NCI-H2029 (cell line): ENCODE results near the gene RSPO3.

Experiments
- DNase-seq: peaks from one replicate; lab custom pipeline; 2025; lab: John Stamatoyannopoulos, UW

RSPO3 gene

DNA sequence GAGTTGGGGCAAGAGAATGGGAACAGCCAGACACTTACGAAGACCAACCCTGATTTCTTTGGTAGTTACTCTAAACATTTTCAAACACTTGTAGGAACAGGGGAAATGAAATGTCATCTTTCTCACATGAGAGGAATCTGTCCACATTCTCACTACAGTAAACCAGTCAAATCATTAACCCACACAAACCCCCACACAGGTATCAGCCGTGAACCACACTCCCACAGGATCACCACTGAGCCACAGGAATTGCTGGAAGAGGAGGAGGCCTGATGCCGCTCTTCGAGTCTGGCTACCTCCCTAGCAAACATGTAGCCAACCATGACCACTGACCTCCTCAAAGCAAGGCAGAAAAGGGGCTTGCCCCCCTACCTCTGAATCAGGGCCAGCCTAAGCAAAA is 6.9 kb upstream of the RSPO3 start:
- no peak for DNase-seq

- no peak for DNase-seq
Observed at GRCh38 chr6:127114214-127114760, 4.2 kb upstream of the RSPO3 start.

- no peak for DNase-seq
Observed at GRCh38 chr6:127115084-127115655, 3.3 kb upstream of the RSPO3 start.

DNA sequence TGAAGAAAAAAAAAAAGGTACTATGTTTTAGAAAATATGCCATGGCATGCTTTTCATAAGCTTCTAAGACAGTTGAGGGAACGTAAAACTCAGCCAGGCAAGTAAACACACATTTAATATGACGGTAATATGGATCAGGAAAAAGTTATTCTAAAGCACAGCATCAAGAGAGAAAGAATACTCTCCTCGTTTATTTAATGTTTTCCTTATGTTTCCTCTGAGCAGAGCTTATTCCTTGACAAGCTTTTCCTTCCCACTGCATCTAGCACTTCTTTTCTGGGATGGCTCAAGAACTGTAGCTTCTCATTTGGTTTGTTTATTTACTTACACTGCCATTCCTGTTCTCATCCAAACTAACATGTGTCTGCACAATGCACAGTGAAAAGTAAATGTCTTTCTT is 2.7 kb upstream of the RSPO3 start:
- no peak for DNase-seq

- no peak for DNase-seq
Observed at GRCh38 chr6:127117979-127118297, 533 bp upstream of the RSPO3 start.

DNA sequence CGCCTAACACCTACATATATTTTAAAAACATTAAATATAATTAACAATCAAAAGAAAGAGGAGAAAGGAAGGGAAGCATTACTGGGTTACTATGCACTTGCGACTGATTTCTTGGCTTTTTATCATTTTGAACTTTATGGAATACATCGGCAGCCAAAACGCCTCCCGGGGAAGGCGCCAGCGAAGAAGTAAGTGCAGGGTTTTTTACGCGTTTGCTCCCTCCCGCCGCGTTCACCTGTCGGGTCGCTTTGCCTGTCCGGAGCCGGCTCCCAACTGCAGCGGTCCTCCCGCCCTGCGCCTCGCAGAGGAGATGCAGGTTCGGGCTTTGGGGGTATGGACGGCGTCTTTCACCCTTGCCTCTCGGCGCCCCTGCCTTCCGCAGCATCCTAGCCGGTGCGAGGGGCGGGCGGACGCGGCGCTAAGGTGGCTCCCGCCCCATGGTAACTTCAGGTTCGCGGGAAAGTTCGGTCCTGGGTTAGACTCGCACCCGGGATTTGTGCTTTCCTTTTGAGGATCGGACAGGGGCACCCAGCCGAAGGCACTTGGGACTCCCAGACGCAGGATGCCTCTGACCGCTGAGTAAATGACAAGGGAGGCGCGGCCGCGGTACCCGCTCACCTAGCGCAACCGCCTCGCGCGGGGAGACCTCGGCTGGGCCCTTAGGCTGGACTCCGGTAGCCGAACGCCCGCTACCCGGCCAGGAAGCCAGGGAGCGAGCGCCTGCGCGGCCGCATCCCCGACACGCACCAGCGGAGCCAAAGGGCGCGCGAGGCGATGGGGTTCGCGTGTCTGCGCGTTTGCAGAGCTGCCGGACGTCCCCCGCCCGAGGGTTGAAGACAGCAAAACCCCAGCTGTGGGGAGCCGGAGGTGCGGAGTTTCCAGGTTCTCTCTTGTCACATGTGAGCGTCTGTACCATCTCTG is 891 bp downstream of the RSPO3 start:
- DNase-seq, result no peak

DNA sequence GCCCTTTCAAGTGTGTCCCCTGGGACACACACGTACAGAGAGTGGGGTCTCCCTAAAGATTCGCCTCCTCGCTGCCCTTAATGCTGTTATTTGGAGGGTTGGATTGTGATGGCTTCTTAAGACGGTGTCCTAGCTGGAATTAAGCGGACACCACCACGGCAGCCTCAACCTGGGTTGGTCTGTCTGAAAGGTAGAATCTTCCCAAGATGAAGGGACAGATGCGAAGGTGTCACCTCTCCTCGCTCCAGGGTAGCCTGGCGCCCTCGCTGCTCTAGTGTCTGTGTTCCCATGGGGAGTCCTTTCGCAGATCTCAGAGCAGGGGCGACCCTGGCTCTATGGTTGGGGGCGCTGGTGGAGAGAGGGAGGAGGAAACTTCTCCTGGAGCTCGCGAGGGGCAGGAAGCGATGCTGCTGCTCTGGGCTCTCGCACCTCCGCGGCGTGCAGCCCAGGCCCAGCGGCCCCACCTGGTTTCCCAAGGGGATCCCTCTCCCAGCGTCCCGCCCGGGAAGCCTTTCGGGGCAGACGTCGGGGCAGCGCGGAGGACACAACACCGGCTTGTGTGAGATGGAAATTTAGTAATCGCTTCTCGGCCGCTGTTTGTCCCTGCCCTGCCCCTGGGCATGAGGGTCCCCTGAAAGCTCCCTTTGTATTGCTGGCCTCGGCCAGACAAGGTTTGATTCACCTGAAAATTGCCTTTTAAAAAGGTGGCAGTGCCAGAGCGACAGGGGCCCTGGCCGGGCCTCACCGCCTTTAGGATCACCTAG is 1.7 kb downstream of the RSPO3 start:
- no peak for DNase-seq

DNA sequence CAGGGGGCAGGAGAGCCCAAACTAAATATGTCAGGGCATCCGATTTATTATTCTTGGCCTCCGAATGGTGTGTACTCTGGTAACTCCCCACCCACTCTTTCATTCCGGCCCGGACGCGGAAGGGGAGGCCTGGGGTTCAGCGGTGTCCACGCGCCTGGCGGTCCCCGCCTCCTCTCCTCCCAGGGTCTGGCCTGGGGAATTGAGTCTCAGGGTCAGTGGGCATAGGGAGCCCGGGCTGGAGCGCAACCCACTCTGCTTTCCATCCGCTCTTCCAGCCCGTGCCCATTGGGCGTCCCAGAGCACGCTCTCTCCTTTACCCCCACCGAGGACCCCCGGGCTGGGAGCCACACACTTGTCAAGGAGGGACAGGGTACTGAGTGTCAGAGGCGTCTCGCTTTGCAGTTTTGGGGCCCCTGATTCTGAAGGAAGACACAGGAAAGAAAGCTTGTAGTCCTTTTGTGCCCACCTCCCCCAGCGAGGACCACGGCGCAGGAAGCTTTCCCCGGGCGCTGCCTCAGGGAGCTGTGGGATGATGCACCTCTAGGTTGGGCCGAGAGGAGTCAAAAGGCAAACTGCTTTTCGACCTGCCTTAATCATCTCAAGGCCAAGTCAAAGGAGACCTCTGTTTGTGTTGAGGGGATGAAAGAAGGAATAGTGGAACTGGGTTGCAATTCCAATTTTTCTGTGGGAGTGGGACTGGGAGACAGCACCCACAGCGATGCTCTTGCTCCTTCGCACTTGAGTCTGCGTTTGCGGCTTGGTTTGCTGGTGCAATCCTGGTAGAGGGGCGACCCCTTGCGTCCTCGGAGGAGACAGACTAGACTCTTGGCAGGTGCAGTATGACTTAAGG is 2.5 kb downstream of the RSPO3 start:
- peak; percentile 85 for DNase-seq

DNA sequence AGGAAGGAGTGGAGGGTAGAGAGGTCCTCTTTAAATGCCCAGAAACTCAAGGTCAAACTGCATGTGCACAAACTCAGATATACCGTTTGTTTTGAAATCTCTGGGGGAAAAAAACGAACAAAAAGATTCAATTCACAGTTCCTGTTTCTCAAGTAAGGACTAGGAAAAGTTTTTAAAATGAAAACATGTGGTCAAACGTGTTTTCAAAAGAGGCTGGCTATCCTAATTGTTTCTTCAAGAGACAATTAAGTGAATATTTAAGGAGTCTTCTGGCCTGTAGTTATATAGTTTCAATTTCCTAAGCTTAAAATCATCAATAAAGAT is 3.1 kb downstream of the RSPO3 start:
- no peak for DNase-seq

DNA sequence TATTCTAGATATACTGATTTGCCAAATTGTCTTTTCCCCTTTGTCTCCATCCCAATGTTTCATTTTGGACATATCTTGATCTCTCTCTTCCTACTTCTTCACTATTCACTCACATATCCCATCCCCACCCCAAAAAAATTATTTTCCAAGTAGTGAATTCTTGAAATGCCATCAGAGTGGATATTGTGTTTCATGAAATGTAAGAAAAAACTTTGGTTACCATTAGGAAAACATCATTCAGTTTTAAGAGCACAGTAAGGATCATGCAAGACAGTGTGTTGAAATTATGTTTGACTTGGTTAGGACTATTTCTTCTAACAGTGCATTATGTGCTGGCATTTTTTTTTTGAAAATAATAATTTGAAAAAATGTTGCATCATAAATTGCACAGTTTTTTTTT is 5.7 kb downstream of the RSPO3 start:
- DNase-seq, result no peak

DNA sequence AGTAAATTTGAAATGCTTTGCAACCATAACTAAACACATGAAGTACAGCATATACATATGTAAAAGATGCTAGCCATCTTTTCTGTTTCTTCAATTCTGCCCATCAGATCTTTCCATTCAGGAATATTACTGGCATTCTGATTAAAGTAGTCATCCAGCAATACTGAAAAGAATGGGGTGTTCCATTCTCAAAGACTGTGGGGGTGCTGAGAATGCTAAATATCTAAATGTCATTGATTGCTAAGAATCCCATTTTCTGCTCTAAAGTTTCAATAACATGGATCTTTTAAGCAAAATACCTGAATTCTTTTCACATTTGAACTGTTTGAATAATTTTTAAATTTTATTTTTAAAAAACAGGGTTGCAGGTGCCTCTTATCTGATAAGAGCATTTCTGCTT is 6.2 kb downstream of the RSPO3 start:
- no peak for DNase-seq

- no peak for DNase-seq
Observed at GRCh38 chr6:127128066-127128465, 9.6 kb downstream of the RSPO3 start.

- no peak for DNase-seq
Observed at GRCh38 chr6:127129251-127129650, 10.8 kb downstream of the RSPO3 start.

DNA sequence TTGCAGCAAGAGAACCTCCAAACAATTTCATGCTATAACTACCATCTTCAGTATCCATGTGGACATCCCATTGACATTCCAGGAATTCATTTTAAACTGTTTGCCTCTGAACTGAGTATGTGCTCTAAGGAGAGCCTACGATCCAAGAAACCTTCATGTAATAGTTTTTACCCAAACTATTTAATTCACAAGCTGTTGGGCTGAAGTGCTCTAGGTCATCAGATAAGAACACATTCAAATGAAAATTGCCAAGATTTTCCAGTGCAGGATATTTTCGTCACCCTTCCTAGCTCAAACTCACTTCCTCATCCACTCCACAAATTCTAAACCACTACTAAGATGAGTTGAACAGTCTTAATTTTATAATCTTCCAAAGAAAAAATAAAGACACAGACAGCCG is 12.8 kb downstream of the RSPO3 start:
- DNase-seq, result no peak

GRCh38 chr6:127131772-127132376 is 13.4 kb downstream of the RSPO3 start:
- no peak for DNase-seq

DNA sequence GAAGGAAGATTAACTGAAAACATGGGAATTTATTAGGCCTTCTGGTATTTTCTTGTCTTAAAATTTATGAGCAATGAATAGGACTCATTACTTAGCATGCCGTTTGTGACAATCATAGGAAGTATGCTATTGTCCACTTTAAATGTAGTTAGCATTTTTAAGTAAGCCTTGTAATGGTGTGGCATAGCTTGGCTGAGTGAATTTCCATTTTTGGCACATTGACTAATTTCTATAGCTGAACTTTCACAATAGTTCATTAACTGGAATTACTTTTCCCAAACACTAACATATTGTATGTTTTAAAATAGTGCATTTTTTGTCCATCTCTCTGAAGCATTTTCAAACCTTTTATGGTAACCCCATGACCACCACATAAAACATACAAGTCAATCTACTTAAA is 15.7 kb downstream of the RSPO3 start:
- DNase-seq, result no peak

- DNase-seq, result no peak
Observed at GRCh38 chr6:127136786-127137185, 18.3 kb downstream of the RSPO3 start.

- no peak for DNase-seq
Observed at GRCh38 chr6:127146932-127147331, 28.5 kb downstream of the RSPO3 start.

GRCh38 chr6:127147534-127147933 is 29.1 kb downstream of the RSPO3 start:
- DNase-seq, result no peak

DNA sequence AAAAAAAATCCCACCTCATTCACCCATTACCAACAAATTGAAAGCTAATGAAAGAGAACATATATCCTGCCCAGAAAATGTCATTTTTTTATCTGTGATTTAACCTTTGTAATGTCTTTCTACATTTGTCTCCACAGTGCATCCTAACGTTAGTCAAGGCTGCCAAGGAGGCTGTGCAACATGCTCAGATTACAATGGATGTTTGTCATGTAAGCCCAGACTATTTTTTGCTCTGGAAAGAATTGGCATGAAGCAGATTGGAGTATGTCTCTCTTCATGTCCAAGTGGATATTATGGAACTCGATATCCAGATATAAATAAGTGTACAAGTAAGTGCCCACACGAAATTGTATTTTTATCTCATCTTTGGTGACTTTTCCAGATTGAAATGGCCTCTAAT is 30.0 kb downstream of the RSPO3 start:
- peak; percentile 23 for DNase-seq

DNA sequence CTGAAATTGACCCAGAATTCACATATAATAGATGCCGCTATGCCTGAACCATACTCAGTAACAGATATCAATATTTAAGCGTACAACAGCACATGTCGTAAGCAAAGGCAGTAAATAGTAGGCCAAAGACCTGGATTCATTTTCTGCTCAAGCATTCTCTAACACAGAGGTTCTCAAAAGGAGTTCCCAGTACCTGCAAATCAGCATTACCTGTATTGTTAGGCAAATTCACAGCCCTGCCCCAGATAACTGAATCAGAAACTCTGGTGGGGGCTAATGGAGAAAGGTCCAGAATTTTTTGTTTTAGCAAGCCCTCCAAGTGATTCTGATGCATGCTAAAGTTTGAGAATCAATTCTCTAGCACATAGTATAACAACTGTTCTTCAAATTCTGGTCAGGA is 36.0 kb downstream of the RSPO3 start:
- no peak for DNase-seq

- no peak for DNase-seq
Observed at GRCh38 chr6:127160484-127160883, 42.0 kb downstream of the RSPO3 start.
